AML-193 (cell line): ENCODE measurements around the gene SFMBT2.

Experiments
- DNase-seq, 2 experiments: peaks; one replicate each; lab custom pipeline; 2025; lab: John Stamatoyannopoulos, UW

Gene SFMBT2

DNA sequence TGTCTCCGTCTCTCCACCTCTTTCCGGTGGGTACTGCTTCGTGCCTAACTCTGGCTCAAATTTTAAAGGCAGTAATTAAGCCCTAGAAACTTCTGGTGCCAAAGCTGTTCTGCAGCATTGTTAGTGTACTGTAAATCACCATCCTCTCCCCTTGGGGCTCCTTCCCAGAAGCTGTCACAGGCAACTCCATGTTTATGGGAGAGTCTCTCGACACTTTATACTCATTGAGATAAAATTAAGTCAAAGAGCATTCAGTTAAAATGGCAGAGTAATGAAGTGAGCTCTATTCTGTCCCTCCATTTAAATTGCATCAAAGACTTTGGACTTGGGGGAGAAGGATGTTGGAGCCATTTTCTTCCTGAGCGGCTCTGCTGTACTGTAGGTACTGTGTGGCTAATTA, 274.8 kb downstream of the SFMBT2 start:
- DNase-seq = no peak

DNA sequence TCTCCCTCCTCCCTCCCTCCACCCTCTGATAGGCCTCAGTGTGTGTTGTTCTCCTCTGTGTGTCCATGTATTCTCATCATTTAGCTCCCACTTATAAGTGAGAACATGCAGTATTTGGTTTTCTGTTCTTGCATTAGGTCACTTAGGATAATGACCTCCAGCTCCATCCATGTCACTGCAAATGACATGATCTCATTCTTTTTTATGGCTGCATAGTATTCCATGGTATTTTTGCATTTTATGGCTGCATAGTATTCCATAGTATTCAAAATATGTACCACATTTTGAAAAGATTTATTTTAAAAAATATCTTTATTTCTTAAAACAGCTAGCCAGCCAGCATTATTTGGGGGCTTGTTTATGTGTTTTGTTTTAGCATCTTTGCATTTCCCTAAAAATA, 275.6 kb downstream of the SFMBT2 start:
- DNase-seq = no peak

DNA sequence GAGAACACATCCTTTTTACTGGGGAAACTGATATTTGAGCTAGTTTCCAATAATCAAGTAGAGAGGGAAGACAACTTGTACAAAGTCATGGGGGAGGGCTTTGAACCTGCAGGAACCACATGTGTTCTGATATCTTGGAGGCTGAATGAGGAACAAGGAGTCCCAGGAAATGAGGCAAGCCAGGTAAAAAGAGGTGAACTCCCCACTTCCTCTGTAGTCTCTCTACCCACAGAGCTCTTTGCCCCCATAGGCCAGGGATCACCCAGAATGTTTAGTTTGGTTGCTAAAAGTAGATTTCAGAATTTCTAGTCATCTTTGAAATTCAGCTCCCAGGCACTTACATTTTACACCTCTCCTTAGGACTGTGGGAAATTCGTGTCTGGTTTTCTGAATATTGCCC, 276.4 kb downstream of the SFMBT2 start:
- DNase-seq = no peak

GRCh38 chr10:7133958-7134357, 276.9 kb downstream of the SFMBT2 start:
- DNase-seq = no peak

DNA sequence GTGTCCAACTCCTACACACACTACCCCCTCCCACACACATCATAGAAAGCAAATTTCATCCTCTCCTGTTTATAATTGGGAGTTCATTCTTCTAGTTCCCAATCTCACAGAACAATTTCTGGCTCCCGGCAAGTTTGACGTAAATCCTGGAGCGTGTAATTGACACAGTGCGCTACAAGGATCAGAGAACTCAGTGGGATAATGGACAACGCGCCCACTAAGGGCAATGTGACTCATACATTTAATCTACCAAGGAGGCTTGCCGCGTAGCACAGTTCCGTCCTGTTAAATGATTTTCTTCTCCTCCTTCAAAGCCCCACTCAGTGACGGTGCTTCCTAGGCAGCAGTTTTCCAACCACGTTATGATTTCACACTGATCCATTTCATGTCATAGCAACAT, 277.6 kb downstream of the SFMBT2 start:
- no peak for DNase-seq

GRCh38 chr10:7130191-7130911, 280.5 kb downstream of the SFMBT2 start:
- DNase-seq = no peak

DNA sequence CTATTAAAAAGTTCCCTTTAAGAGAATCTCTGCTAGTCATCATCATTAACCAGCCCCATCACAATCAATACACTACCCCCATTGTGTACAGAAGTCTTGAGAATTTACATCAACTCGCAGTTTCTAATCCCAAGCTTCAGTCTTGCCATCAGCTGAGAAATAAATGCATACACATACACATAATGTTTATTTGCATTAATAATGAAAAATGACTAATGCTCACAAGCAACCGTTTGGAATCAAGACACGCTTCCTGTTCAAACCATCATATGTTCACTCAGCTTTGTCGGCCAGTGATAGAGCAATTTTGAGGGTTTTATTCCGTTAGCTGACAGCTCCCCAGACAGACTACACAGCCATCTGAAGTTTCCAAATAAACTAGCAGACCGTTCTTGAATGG, 287.1 kb downstream of the SFMBT2 start:
- DNase-seq = no peak

GRCh38 chr10:7122561-7122960, 288.3 kb downstream of the SFMBT2 start:
- no peak for DNase-seq

- peak; percentile 43 to 63 for DNase-seq
Measured at GRCh38 chr10:7121154-7121797, 289.6 kb downstream of the SFMBT2 start.

DNA sequence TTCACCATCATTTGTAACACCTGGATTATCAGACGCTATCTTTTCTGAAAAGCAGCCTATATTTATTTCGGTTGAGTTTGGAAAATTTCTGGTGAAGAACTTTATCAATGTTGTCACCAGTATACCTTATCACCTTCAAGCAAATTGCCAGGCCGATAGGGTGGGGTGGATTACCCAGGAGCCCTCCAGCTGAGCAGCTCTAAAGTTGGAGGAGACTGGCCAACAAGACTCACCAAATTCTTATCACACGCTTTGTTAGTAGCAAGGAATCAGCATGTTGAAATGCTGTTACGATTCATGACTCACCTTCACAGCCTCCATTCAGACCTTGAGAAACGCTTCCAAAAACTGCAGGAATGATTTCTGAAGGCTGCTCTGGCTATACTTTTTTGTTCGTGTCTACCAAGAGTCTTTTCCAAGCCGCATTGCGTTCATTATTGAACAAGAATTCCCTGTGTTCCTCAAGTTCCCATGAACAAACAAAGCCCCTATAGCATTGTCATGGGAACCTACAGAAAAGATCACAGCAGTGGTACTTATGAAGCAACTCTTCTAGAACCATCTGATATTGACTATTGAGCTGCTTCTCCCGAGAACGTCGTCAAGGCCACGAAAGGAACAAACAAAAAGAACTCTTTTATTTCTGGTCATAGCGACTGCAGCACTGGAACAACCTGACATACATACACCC, 291.4 kb downstream of the SFMBT2 start:
- DNase-seq = no peak

DNA sequence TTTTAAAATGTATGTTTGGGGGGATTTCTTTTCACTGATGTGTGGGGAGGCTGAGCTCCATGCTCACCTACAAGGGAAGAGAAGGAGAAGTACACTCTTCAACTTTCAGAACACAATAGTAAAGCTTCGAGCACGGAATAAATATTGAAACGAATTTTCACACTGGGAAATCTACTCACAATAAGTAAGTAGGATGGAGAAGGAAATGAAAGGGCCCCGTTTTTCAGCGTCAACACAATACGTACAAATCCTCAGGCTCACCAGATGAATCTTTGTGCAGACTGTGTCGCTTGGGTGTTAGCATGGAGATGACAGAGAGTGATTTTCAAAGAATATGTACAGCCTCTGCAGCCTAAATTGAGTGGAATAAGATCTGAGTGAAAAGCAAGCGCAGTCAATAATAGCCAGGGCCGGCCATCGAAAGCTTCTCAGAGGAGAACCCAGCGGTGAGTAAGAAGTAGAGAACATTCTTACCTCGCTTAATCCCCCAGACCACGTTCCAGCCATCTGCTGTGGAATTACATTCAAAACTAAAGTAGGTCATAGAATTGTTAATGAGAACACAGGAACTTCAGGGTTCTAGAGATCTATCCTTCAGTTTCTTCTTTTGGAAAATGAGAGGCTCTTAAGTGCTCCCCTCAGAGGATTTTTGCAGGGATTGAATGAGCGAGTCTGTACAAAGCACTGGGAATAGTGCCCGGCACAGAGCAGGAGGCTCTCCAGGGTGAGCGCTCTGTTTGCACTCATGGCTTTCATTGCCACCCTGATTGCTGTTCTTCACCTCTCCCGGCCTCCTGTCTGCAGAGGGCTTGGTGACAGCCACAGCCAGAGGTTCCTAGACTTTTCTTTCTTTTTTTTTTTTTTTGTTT, 292.8 kb downstream of the SFMBT2 start:
- no peak for DNase-seq

DNA sequence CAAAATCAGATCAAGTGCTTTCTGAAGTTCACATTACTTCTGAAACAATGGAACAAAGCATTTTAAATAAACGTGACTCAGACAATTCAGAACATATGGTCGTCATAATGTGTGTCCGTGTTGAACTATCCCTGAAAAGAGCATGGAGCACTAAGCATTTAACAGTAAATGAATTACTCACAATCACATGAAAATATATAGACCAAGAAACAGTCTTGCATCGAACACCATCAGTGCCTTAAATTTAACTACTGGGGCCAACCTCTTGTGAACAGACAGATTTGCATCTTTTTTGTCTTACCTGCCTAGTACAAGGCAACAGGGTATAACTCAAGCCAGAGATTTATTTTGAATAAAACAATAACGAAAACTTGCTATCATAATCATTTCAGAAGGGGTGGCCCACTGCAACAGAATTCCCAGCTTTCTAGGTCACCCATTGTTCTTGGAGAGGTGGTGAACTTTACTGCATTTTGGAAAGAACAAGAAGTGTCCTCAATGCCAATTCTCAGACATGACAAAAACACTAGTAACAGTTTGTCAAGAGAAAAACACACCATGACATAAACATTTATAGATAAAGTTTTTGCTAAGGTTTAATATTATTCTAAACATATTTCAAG, 293.5 kb downstream of the SFMBT2 start:
- no peak for DNase-seq

- DNase-seq = no peak
Measured at GRCh38 chr10:7111561-7111960, 299.3 kb downstream of the SFMBT2 start.

DNA sequence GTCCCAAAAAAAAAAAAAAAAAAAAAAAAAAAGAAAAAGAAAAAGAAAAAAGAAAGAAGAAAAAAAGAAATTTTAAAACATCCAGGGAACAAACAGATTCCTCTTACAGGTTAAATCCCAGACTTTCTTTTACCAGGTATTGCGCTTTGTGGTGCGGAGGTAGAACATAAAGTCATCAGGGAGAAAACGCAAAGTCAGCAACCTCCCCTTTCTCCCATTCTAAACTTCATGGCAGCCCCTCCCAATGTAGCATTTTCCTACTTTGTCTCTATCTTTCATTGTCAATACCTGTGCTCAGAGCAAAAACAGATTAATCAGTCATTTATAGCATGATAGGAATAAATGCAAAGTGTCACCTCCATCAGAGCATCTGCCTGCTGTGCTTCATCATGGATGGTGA, 299.7 kb downstream of the SFMBT2 start:
- DNase-seq = no peak
